Measurements from ENCODE around the gene SUCLG1.

Gene SUCLG1

DNA sequence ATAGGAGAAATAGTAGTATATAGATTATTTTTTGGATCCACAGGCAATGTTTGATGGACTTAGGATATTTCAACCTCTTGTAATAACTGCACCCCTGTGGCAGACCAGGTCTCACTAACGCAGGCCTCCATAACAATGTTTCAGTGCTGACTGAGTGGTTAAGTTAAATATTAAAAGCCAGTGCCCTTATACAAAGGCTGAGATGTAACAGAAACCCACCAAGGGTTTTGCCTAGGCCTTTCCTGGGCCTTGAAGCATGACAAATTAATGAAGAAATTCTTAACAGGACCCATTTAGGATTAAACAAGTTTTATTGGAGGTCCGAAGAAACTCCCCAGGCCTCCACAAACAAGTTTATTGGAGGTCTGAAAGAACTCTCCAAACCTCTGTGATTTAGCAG, 1.6 kb upstream of the SUCLG1 start:
- no peak for DNase-seq

DNA sequence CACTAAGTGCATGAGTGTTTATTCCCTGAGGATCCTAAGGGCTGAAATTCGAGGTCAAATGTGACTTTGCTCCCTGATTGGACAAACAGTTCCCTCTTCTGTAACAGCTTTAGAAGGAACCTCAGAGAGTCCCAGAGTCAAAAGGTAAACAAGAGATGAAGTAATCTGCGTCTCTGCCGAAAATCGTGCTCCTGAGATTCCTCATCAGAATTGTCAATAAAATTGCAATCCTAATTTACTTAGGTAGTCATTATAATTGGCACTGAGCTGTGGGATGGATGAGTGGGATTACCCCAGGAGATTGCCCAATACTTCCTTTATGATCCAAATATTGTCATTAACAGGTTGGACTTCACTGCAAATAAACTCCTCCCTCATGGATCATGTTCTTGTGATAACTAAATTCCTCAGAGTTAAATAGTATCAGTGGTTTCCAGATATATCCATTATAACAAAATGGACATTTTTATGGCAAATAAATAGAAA, 907 bp upstream of the SUCLG1 start:
- peak in 1 of 2 experiments; percentile 13 for DNase-seq

- no peak for DNase-seq
Measured at GRCh38 chr2:84458551-84459017, 496 bp downstream of the SUCLG1 start.

DNA sequence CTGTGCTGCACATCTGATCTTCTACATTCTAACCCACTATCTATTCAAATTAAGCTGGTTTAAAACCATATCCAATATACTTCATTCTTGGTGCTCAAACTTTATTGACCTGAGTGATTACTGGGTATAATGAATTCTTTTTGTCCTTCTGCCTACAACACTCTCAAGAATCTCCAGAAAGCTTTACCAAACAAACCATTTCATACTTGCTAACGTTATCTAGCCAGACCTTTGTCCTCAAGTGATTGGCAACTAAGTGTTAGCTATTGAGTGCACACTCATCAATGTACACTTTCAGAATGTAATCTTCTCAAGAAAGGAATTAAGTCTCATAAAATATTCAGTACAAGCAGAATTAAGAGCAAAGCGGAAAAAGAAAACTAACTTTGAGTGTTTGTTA, 1.4 kb downstream of the SUCLG1 start:
- no peak for DNase-seq

DNA sequence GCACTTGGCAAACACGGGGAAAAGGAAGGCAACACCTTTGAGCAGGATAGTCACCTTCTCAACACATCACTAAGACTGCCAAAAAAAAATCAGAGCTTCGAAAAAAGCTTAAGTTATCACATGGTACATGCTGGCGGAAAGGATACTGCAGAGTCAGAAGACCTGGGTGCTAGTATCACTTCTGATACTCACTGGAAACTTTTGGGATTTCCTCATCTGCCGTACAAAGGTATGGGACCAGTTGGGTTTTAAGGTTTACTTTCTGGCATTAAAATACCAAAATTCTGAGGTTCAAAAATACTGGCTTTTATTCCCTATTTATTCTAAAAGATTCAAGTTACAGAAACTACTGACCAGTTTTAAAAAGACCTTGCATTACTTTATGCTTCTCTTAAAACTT, 2.9 kb downstream of the SUCLG1 start:
- no peak for DNase-seq

GRCh38 chr2:84454581-84454980, 4.5 kb downstream of the SUCLG1 start:
- no peak for DNase-seq

GRCh38 chr2:84452624-84453023, 6.5 kb downstream of the SUCLG1 start:
- no peak for DNase-seq

DNA sequence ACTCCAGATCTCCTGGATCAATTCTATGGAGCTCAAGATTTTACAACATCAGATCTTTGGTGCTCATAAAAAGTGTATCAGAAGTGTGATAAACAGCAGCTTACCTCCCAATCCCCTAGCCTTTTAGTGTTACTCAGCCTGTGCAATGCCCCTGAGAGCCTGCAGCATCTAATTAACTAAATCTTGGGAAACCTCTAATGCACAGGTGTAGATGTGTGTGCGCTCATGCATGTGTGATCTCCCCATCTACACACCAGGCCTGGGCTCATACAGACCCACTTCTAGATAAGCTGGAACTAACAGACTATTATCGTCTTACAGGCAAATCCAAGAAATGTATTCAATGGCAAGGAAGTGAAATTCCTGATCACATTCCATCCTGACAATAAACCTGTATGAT, 7.5 kb downstream of the SUCLG1 start:
- no peak for DNase-seq

- DNase-seq, result peak; percentile 62 to 75
Measured at GRCh38 chr2:84450288-84451227, 8.5 kb downstream of the SUCLG1 start.

DNA sequence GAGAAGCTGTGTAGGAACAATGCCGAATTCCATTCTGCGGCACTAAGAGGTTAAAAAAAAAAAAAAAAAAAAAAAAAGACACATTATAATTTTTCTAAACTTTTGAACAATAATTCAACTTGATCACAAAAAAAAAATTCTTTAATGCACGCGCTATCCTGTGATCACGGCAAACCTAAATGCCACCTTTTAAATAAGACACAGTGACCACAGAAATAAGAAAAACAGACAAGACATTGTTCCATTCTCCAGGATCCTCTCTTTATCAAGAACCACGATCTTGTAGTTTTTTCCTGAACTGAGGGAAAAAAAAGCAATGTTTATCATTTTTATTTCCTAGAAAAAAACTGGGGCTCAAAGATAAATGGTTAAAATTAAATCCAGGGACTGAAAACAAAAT, 9.4 kb downstream of the SUCLG1 start:
- DNase-seq, result no peak

- DNase-seq, result no peak
Measured at GRCh38 chr2:84449055-84449454, 10.0 kb downstream of the SUCLG1 start.

- no peak for DNase-seq
Measured at GRCh38 chr2:84443477-84443876, 15.6 kb downstream of the SUCLG1 start.

GRCh38 chr2:84442888-84443287, 16.2 kb downstream of the SUCLG1 start:
- DNase-seq, result no peak

DNA sequence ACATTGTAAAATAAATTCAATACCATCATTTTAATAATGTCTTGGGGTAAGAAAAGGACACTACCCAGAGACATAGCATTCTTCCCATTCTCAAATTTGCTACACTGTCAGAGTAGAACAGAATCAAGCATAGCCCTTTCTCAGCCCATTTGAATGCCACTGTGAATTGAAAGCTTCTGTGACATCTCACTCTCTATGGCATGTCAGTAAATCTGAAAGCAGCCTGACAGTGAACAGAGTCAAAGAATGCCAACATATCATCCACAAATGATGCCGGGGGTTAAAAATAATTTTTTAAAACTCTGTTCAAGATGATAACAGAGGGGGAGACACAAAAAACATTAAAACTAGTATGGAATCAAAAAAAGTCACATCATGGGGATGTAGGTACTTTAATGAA, 17.6 kb downstream of the SUCLG1 start:
- DNase-seq, result no peak

GRCh38 chr2:84441036-84441435, 18.0 kb downstream of the SUCLG1 start:
- no peak for DNase-seq

GRCh38 chr2:84435345-84436025, 23.6 kb downstream of the SUCLG1 start:
- DNase-seq, result no peak

- no peak for DNase-seq
Measured at GRCh38 chr2:84429328-84429727, 29.8 kb downstream of the SUCLG1 start.

- peak in 1 of 2 experiments; percentile 11 for DNase-seq
Measured at GRCh38 chr2:84427235-84428138, 31.6 kb downstream of the SUCLG1 start.

GRCh38 chr2:84425310-84425709, 33.8 kb downstream of the SUCLG1 start:
- DNase-seq, result no peak

- DNase-seq, result peak in 1 of 2 experiments; percentile 22
Measured at GRCh38 chr2:84424152-84424551, 34.9 kb downstream of the SUCLG1 start.

DNA sequence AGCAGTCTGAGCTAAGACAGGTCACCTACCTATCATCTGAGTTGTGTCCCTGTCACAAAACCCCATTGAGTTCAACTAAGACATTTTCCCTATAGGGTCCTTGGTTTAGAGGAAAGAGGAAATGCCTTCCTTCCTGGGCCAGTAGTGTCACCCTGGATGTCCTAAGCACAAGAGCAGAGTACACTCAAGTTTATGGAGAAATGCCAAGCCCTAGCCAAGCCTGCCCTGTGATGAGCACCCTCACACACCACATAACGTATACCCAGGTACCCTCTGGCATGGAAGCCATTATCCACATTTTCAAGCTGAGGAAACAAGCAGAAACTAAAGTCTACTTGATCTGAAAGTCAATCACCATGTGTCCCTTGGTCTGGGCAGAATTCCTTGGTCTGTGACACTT, 37.3 kb downstream of the SUCLG1 start:
- DNase-seq, result no peak

GRCh38 chr2:84421197-84421596, 37.9 kb downstream of the SUCLG1 start:
- DNase-seq, result no peak

Data from AML-193 (cell line).